ENCODE data around the gene SFN. TPM values are rescaled to one million over a fixed set of nuclear protein-coding genes. Genes with fewer than 3 reads are reported as not detected.

The SFN gene
- total and polyA plus RNA-seq, 2 of the 13 experiments (the other 11 are each of a cell fraction or from before 2014, with no cell fraction given): 4.3 to 5.6 TPM

DNA sequence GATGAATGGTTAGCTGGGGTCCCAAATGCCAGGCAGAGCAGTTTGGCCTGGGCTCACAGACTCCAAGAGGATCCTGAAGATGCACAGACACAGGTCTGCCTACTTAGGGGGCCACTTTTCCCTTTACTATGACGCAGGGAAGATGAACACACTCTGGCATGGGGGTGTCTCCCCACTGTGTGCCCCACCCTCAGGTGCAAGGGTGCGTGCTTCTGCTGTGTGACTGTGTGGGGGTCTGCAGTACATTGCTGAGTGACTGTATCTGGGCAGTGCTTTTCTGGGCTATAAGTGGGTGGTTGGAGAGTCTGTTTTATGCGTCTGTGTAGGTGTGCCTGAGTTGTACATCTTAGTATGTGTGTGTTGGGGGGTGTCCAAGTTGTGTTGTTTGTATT lies 47.0 kb downstream of the SFN start (continued):
- TF ChIP-seq, protein P1, sequence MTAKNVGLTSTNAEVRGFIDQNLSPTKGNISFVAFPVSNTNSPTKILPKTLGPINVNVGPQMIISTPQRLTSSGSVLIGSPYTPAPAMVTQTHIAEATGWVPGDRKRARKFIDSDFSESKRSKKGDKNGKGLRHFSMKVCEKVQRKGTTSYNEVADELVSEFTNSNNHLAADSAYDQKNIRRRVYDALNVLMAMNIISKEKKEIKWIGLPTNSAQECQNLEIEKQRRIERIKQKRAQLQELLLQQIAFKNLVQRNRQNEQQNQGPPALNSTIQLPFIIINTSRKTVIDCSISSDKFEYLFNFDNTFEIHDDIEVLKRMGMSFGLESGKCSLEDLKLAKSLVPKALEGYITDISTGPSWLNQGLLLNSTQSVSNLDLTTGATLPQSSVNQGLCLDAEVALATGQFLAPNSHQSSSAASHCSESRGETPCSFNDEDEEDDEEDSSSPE (CRISPR knock-in tag; IDR thresholded peaks at IDR 0.05): no peak
- TF ChIP-seq HNRNPH1 (optimal IDR thresholded peaks at IDR 0.05; ENCODE audit: low read depth, low read length) (no peak), KAT8 (CRISPR knock-in tag; IDR thresholded peaks at IDR 0.05) (no peak), ZNF749 (CRISPR knock-in tag; IDR thresholded peaks at IDR 0.05; ENCODE audit: borderline replicate concordance) (no peak), SAP130 (CRISPR knock-in tag; IDR thresholded peaks at IDR 0.05; ENCODE audit: low read depth) (no peak), NBN (conservative IDR thresholded peaks at IDR 0.05) (no peak), NONO (IDR thresholded peaks at IDR 0.05) (no peak), NONO (CRISPR knock-in tag; conservative IDR thresholded peaks at IDR 0.05) (no peak), ARNTL (CRISPR knock-in tag; IDR thresholded peaks at IDR 0.05) (no peak), SRSF9 (IDR thresholded peaks at IDR 0.05; ENCODE audit: borderline replicate concordance, insufficient read depth, low read depth, low read length, poor library complexity, severe bottlenecking) (no peak), RFX5 (IDR thresholded peaks at IDR 0.05; ENCODE audit: low read depth, low read length) (no peak), ZNF607 (CRISPR knock-in tag; IDR thresholded peaks at IDR 0.05; ENCODE audit: borderline replicate concordance) (no peak), HOXA9 (CRISPR knock-in tag; IDR thresholded peaks at IDR 0.05; ENCODE audit: borderline replicate concordance) (no peak), HOXA3 (CRISPR knock-in tag; IDR thresholded peaks at IDR 0.05) (no peak), NCOA1 (CRISPR knock-in tag; IDR thresholded peaks at IDR 0.05) (0 out of 2 replicates have a peak, but pooled peaks have one; percentile 8), FOXM1 (CRISPR knock-in tag; IDR thresholded peaks at IDR 0.05) (no peak), NFKBIZ (CRISPR knock-in tag; IDR thresholded peaks at IDR 0.05) (no peak), MTF2 (CRISPR knock-in tag; IDR thresholded peaks at IDR 0.05; ENCODE audit: borderline replicate concordance) (0 out of 2 replicates have a peak, but pooled peaks have one; percentile 47), XRCC5 (optimal IDR thresholded peaks at IDR 0.05; ENCODE audit: low read length) (no peak), RBM22 (optimal IDR thresholded peaks at IDR 0.05; ENCODE audit: low read length) (peak; percentile 12), GTF3A (CRISPR knock-in tag; conservative IDR thresholded peaks at IDR 0.05) (no peak), JDP2 (CRISPR knock-in tag; IDR thresholded peaks at IDR 0.05; ENCODE audit: borderline replicate concordance) (no peak)
- TF ChIP-seq, protein P2, sequence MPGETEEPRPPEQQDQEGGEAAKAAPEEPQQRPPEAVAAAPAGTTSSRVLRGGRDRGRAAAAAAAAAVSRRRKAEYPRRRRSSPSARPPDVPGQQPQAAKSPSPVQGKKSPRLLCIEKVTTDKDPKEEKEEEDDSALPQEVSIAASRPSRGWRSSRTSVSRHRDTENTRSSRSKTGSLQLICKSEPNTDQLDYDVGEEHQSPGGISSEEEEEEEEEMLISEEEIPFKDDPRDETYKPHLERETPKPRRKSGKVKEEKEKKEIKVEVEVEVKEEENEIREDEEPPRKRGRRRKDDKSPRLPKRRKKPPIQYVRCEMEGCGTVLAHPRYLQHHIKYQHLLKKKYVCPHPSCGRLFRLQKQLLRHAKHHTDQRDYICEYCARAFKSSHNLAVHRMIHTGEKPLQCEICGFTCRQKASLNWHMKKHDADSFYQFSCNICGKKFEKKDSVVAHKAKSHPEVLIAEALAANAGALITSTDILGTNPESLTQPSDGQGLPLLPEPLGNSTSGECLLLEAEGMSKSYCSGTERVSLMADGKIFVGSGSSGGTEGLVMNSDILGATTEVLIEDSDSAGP (CRISPR knock-in tag; IDR thresholded peaks at IDR 0.05; ENCODE audit: borderline replicate concordance): no peak
- TF ChIP-seq, protein P3, sequence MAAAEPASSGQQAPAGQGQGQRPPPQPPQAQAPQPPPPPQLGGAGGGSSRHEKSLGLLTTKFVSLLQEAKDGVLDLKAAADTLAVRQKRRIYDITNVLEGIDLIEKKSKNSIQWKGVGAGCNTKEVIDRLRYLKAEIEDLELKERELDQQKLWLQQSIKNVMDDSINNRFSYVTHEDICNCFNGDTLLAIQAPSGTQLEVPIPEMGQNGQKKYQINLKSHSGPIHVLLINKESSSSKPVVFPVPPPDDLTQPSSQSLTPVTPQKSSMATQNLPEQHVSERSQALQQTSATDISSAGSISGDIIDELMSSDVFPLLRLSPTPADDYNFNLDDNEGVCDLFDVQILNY (CRISPR knock-in tag; conservative IDR thresholded peaks at IDR 0.05): no peak
- TF ChIP-seq, protein P4, sequence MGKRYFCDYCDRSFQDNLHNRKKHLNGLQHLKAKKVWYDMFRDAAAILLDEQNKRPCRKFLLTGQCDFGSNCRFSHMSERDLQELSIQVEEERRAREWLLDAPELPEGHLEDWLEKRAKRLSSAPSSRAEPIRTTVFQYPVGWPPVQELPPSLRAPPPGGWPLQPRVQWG (CRISPR knock-in tag; IDR thresholded peaks at IDR 0.05; ENCODE audit: borderline replicate concordance, low read depth): no peak
- TF ChIP-seq, protein P5, sequence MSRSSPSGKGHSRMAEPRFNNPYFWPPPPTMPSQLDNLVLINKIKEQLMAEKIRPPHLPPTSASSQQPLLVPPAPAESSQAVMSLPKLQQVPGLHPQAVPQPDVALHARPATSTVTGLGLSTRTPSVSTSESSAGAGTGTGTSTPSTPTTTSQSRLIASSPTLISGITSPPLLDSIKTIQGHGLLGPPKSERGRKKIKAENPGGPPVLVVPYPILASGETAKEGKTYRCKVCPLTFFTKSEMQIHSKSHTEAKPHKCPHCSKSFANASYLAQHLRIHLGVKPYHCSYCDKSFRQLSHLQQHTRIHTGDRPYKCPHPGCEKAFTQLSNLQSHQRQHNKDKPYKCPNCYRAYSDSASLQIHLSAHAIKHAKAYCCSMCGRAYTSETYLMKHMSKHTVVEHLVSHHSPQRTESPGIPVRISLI (CRISPR knock-in tag; IDR thresholded peaks at IDR 0.05; ENCODE audit: borderline replicate concordance): no peak

Measured in HepG2 (cell line).